ENCODE measurements around the gene F8.

DNA sequence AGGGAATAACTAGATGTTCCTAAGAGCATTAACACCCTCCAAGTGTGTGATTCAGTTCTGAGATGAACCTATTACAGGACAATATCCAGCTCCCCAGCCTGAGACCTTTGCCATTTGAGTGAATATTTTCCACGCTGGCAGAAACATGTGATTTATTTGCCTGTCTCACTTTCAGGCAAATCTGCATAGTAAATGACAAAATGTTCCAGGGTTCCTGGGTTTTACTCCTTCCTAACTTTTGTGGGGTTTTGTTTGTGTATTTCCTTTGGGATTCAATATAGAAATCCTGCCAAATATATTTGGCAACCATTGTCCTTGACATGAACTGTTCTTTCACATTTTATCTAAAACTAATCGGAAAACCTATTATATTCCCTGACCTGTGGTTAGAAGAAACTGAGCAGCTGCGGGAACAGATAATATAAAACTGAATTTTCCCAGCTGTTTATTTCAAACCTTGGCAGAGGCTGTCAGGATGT lies 12.5 kb downstream of the F8 start:
- no peak for TF ChIP-seq POLR2A (IDR thresholded peaks at IDR 0.05)
- TF ChIP-seq, protein P1, sequence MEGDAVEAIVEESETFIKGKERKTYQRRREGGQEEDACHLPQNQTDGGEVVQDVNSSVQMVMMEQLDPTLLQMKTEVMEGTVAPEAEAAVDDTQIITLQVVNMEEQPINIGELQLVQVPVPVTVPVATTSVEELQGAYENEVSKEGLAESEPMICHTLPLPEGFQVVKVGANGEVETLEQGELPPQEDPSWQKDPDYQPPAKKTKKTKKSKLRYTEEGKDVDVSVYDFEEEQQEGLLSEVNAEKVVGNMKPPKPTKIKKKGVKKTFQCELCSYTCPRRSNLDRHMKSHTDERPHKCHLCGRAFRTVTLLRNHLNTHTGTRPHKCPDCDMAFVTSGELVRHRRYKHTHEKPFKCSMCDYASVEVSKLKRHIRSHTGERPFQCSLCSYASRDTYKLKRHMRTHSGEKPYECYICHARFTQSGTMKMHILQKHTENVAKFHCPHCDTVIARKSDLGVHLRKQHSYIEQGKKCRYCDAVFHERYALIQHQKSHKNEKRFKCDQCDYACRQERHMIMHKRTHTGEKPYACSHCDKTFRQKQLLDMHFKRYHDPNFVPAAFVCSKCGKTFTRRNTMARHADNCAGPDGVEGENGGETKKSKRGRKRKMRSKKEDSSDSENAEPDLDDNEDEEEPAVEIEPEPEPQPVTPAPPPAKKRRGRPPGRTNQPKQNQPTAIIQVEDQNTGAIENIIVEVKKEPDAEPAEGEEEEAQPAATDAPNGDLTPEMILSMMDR (IDR thresholded peaks at IDR 0.05) = no peak
